HepG2 (cell line): ENCODE results near the gene MCM3. TPM values are rescaled to one million over a fixed set of nuclear protein-coding genes. Genes with fewer than 3 reads are reported as not detected.

Experiments used
- BCL6 ChIP-seq: IDR thresholded peaks from 2 replicates; pipeline ENCODE4 v1.6.1; 2016; ENCODE audit warnings: missing genetic modification reagents, missing compliant biosample characterization
- CHD4 ChIP-seq: fragments of 200-600 bp; sonication (generic); IDR thresholded peaks from 2 replicates; pipeline ENCODE4 v1.7.0; 2017; ENCODE audit warnings: mild to moderate bottlenecking, low read length, borderline replicate concordance
- CREB1 ChIP-seq, 2 experiments: fragments of 450-650 bp in 1 of 2; IDR thresholded peaks; 2 replicates each; pipeline ENCODE4 v1.6.1; 2016 to 2017; ENCODE audit warnings: control low read depth in 1 of 2, mild to moderate bottlenecking in 1 of 2, missing compliant biosample characterization in 1 of 2, missing genetic modification characterization in 1 of 2
- FOXA3 ChIP-seq: IDR thresholded peaks from 2 replicates; pipeline ENCODE4 v1.6.1; 2016; ENCODE audit warnings: missing genetic modification reagents, missing compliant biosample characterization
- KDM6A ChIP-seq: IDR thresholded peaks from 2 replicates; pipeline ENCODE4 v1.6.1; 2016; ENCODE audit warnings: low read depth
- MIER3 ChIP-seq: IDR thresholded peaks from 2 replicates; pipeline ENCODE4 v1.6.1; 2016; ENCODE audit warnings: missing compliant biosample characterization, borderline replicate concordance
- MTA3 ChIP-seq: sonication (generic); formaldehyde crosslinking; IDR thresholded peaks from 2 replicates; pipeline ENCODE4 v1.4.0; 2020; ENCODE audit warnings: missing genetic modification reagents
- MYNN ChIP-seq: sonication (generic); formaldehyde crosslinking; IDR thresholded peaks from 2 replicates; pipeline ENCODE4 v1.4.0; 2020; ENCODE audit warnings: mild to moderate bottlenecking, low read depth, missing genetic modification reagents
- PAXIP1 ChIP-seq: sonication (generic); formaldehyde crosslinking; conservative IDR thresholded peaks from 2 replicates; pipeline ENCODE4 v1.4.0; 2020; ENCODE audit warnings: mild to moderate bottlenecking, missing genetic modification reagents, moderate library complexity
- PRMT3 ChIP-seq: sonication (generic); formaldehyde crosslinking; IDR thresholded peaks from 2 replicates; pipeline ENCODE4 v1.8.1; 2022; ENCODE audit warnings: low read depth, mild to moderate bottlenecking, moderate library complexity, missing genetic modification reagents, borderline replicate concordance
- RFXAP ChIP-seq: sonication (generic); formaldehyde crosslinking; IDR thresholded peaks from 2 replicates; pipeline ENCODE4 v1.4.0; 2020; ENCODE audit warnings: missing genetic modification reagents, borderline replicate concordance
- SNAI1 ChIP-seq: sonication (generic); formaldehyde crosslinking; IDR thresholded peaks from 2 replicates; pipeline ENCODE4 v1.5.0; 2020; ENCODE audit warnings: mild to moderate bottlenecking, missing genetic modification reagents, borderline replicate concordance
- SOX6 ChIP-seq, 2 experiments: fragments of 450-650 bp in 1 of 2; sonication (generic) in 1 of 2; formaldehyde crosslinking in 1 of 2; IDR thresholded peaks; 2 replicates each; pipeline versions ENCODE4 v1.4.0 to v1.6.1; 2017 to 2020; ENCODE audit warnings: antibody characterized with exemption in 1 of 2, mild to moderate bottlenecking in 1 of 2, missing genetic modification reagents in 1 of 2
- YEATS2 ChIP-seq: sonication (generic); formaldehyde crosslinking; IDR thresholded peaks from 2 replicates; pipeline ENCODE4 v1.4.0; 2020; ENCODE audit warnings: missing genetic modification reagents, borderline replicate concordance
- ZNF546 ChIP-seq: sonication (generic); formaldehyde crosslinking; conservative IDR thresholded peaks from 2 replicates; pipeline ENCODE4 v1.8.1; 2023; ENCODE audit warnings: mild to moderate bottlenecking, missing genetic modification reagents
- ZNF83 ChIP-seq: sonication (generic); formaldehyde crosslinking; IDR thresholded peaks from 2 replicates; pipeline ENCODE4 v1.4.0; 2020; ENCODE audit warnings: missing genetic modification reagents, mild to moderate bottlenecking, borderline replicate concordance
- ZNF878 ChIP-seq: sonication (generic); formaldehyde crosslinking; IDR thresholded peaks from 2 replicates; pipeline ENCODE4 v1.8.1; 2023; ENCODE audit warnings: mild to moderate bottlenecking, missing genetic modification reagents, moderate library complexity
- ZSCAN31 ChIP-seq: sonication (generic); formaldehyde crosslinking; IDR thresholded peaks from 2 replicates; pipeline ENCODE4 v1.5.0; 2020; ENCODE audit warnings: low read depth, mild to moderate bottlenecking, missing genetic modification reagents
- polyA plus RNA-seq, 8 experiments: library from polyadenylated mRNA; depleted of rRNA in 3 of 8; stranded (reverse) in 7 of 8; unstranded in 1 of 8; fragments of >200 nt; fragmentation: Illumina TruSeq in 4 of 8; extraction: Trizol in 4 of 8; gene quantifications; 2 replicates each; pipeline versions ENCODE4 v1.2.1 to v1.2.3, GENCODE V29; 2011 to 2016; ENCODE audit warnings: low read depth in 4 of 8, missing spikeins in 1 of 8, mixed read lengths in 1 of 8; ENCODE audit not compliant: insufficient read depth in 1 of 8
- total RNA-seq, 5 experiments: library from RNA; depleted of rRNA; stranded (reverse); fragments of >200 nt; fragmentation: Illumina TruSeq; extraction: Trizol; gene quantifications; 2 replicates each; pipeline ENCODE4 v1.2.3, GENCODE V29; 2016; ENCODE audit warnings: low read depth in 1 of 5
- TF ChIP-seq, protein P1 (sequence below): sonication (generic); formaldehyde crosslinking; IDR thresholded peaks from 2 replicates; pipeline ENCODE4 v1.4.0; 2020; ENCODE audit warnings: missing genetic modification reagents
- TF ChIP-seq, protein P2 (sequence below): sonication (generic); IDR thresholded peaks from 2 replicates; pipeline ENCODE4 v1.6.1; 2016; ENCODE audit warnings: low read depth, borderline replicate concordance

MCM3 gene
- total and polyA plus RNA-seq, 2 of the 13 experiments (the other 11 are each of a cell fraction or from before 2014, with no cell fraction given): 164 to 288 TPM

DNA sequence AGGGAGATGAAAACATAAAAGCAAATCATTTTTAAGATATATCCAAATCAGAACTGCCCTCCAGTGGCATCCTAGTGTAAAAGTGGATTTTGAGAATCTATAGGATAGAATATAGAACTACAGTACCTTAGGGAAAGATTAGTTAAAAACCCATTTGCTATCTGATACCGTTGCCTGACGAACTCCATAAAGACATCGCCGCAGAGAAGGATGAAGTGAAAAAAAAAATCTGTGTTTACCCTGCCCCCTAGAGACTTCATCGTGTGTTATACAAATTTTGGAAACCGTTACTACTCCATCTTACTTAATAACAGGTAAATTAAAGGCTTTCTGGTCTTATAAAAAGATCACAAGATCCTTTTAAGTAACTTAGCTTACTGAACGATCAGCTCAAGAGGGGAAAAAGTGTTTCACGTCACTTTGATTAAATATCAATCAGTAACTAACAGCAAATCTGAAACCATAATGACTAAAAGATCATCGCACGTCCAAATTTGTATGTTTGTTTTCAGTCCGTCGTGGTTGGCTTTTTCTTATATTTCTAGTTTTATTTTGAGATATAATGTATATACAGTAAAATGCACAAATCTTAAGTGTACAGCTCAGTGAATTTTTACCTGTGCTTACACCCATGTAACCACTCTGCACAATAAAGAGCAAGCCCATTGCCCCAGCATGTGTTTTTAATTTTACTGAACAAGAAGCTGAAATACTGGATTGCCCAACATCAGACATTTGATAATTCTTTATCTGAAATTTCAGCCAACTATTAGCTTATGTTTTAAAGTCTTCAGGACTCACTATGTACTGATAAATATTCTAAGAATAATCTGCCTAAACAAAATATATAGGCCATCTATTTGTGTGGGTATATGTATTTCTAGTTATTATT is 881 bp upstream of the MCM3 start (continued):
- TF ChIP-seq RFXAP (CRISPR knock-in tag) (no peak), SOX6 (IDR thresholded peaks at IDR 0.05) (no peak), SOX6 (CRISPR knock-in tag; IDR thresholded peaks at IDR 0.05) (peak; percentile 2; the same call in 1 of the 2 replicates), PRMT3 (CRISPR knock-in tag) (no peak), ZNF878 (CRISPR knock-in tag) (no peak), PAXIP1 (CRISPR knock-in tag) (no peak; the same call in 1 of the 2 replicates), CHD4 (peak; percentile 59; the same call in 1 of the 2 replicates), CREB1 (IDR thresholded peaks at IDR 0.05) (0 out of 2 replicates have a peak, but pooled peaks have one; percentile 4), CREB1 (CRISPR knock-in tag; IDR thresholded peaks at IDR 0.05) (0 out of 2 replicates have a peak, but pooled peaks have one; percentile 31), SNAI1 (CRISPR knock-in tag) (no peak), KDM6A (CRISPR knock-in tag) (no peak), FOXA3 (CRISPR knock-in tag) (peak; percentile 3; the same call in 1 of the 2 replicates), BCL6 (CRISPR knock-in tag) (no peak), MYNN (CRISPR knock-in tag) (no peak), MIER3 (no peak), ZNF546 (no peak), ZNF83 (CRISPR knock-in tag) (no peak), YEATS2 (CRISPR knock-in tag) (no peak), MTA3 (CRISPR knock-in tag) (no peak), ZSCAN31 (CRISPR knock-in tag) (no peak)
- TF ChIP-seq, protein P1, sequence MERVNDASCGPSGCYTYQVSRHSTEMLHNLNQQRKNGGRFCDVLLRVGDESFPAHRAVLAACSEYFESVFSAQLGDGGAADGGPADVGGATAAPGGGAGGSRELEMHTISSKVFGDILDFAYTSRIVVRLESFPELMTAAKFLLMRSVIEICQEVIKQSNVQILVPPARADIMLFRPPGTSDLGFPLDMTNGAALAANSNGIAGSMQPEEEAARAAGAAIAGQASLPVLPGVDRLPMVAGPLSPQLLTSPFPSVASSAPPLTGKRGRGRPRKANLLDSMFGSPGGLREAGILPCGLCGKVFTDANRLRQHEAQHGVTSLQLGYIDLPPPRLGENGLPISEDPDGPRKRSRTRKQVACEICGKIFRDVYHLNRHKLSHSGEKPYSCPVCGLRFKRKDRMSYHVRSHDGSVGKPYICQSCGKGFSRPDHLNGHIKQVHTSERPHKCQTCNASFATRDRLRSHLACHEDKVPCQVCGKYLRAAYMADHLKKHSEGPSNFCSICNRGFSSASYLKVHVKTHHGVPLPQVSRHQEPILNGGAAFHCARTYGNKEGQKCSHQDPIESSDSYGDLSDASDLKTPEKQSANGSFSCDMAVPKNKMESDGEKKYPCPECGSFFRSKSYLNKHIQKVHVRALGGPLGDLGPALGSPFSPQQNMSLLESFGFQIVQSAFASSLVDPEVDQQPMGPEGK (CRISPR knock-in tag): no peak
- TF ChIP-seq, protein P2, sequence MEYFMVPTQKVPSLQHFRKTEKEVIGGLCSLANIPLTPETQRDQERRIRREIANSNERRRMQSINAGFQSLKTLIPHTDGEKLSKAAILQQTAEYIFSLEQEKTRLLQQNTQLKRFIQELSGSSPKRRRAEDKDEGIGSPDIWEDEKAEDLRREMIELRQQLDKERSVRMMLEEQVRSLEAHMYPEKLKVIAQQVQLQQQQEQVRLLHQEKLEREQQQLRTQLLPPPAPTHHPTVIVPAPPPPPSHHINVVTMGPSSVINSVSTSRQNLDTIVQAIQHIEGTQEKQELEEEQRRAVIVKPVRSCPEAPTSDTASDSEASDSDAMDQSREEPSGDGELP: no peak
